NCI-H2029 (cell line): ENCODE measurements around the gene PDPN.
"Not testable (repeated sequence)": the region's sequence is repeated elsewhere in the genome, so short reads cannot be mapped to it uniquely, and the experiment has no call there.

Experiments
- DNase-seq: peaks from one replicate; lab custom pipeline; 2025; lab: John Stamatoyannopoulos, UW

PDPN gene, protein sequence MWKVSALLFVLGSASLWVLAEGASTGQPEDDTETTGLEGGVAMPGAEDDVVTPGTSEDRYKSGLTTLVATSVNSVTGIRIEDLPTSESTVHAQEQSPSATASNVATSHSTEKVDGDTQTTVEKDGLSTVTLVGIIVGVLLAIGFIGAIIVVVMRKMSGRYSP

DNA sequence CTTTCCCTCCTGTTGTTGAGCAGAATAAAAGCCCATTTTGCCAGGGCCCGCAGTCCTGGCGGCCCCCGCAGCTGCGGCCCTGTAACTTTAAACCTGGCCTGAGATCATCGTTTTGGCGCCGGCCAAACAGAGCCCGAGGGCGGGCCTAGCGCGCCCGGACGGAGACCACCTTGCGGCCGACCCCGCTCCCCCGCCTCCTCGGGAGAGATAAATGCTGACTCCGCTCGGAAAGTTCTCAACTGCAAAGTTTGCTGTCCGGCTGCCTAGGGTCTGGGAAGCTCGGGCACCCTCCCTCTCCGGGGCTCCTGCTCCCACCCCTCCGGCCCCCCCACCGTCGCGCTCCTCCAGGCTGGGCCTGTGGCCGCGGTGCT lies at the start of gene PDPN:
Gene PDPN, plus strand, starts transcription at position 238 of the 371 bp plus-strand sequence. CDS start 202 bp downstream, outside the sequence.
- DNase-seq = no peak

DNA sequence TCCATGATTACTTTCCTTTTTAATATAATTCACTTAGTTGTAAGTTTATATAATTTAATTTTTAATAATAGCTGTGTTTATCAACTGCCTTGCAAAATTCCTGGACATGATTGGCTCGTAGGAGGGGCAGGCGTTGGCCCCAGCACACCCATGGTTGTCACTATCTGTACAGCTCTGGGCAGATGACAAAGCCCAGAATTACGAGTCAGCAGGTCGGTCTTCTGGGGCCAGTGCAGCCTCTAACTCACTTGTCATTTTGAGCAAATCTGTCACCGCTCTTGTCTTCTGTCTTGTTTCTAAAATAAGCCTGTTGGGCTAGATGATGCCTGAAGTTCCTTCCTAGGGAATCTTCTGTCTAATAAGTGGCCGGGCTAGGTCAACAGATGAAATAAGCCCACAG lies 48.4 kb upstream of the PDPN start:
- DNase-seq = no peak

DNA sequence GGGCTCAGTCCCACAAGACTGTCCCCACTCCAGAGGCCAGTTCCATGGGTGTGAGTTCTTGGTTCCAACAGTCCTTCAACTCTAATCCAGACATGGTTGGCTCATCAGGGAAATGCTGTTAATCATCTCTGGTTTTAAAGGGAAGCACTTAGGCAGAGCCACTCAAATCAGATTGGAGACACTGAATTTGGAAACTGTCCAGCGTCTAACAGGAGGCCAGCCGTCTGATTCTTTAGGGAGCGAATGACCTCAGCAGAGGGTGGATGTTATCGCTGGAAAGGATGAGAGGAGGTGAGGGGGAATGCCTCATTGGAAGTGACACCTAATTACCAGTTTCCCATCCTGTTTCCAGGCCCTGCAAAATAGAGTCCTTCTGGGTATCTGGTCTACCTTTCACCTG lies 47.1 kb upstream of the PDPN start:
- peak; percentile 57 for DNase-seq

DNA sequence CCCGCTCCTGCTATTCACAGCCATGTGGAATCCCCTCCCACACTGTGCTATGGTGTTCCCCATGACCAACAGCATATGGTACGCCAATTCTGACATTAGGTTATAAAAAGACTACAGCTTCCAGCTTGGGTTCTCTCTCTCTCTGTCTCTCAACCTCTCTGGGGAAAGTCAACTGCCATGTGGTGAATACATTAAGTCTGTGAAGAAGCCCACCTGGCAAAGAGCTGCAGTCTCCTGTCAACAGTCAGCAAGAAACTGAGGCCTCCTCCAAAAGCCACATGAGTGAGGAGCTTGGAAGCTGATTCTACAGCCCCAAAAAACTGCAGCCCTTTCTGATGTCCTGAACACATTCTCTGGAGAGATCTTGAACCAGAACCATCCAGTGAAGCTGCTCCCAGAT lies 44.8 kb upstream of the PDPN start:
- DNase-seq = no peak

DNA sequence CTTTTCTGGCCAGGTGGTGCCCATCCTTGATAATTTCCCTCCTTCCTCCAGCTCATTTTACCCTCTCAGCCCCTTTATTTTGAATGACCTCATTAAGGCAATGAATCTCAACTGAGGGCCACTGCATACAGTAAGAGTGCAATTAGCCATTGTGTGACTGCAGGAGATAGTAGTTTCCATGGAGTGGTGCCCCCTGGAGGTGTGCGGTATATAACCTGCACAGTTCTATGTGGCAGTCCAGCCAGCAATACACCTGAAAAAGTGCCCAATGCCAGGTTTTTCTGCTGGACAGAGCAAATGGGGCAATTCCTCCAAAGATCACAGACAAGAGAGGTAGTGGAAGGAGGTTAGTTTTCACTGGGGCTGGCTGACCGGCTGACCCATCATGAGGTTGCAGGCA lies 43.9 kb upstream of the PDPN start:
- DNase-seq = peak; percentile 32

DNA sequence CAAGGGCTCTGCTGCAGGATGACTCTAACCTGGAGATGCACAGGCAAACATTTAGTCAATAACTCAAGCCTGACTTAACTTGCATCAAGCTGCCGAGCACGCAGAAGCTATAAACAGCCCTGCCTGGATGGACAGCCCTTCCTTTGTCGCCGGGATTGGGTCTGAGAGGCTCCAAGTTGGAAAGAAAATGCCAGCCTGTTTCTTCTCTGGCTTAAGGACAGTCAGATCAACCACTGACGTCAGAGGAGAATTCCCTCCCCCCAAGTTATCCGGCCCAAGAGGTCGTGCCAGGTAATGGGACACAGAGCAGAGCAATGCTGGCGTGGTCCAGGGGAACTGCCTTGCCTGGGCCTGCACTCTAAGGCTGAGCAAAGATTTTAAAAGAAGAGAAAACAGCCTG lies 42.8 kb upstream of the PDPN start:
- no peak for DNase-seq

DNA sequence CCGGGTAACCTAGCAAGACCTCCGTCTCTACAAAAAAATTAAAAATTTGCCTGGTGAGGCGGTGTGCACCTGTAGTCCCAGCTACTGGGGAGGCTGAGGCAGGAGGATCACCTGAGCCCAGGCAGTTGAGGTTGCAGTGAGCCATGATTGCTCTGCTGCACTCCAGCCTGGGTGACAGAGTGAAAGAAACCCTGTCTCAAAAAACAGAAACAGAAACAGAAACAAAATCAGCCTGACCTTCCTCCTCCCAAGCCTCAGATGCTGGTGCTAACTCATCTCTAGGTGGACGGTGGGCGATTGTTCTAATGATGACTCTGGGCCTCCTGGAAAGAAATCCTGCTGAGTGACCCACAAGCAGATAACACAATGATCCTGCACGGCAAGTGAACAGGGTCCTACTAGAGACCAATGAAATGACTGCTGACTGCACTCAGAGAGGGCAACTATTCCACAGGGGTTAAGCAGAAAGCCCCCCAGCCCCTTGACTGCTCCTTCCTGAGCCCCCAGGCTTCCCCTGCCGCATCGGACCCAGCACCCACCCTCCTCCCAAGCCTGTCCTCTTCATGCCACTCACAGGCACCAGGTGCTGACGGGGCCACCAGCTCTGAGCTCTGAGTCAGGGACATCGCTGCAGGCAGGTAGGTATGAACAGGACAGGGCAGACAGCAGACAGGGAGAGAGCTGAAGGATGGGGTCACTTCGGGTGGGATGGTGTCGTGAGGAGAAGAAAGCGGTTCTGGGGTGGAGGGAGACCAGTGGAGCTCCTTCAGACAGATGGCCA lies 42.0 kb upstream of the PDPN start:
- no peak for DNase-seq

DNA sequence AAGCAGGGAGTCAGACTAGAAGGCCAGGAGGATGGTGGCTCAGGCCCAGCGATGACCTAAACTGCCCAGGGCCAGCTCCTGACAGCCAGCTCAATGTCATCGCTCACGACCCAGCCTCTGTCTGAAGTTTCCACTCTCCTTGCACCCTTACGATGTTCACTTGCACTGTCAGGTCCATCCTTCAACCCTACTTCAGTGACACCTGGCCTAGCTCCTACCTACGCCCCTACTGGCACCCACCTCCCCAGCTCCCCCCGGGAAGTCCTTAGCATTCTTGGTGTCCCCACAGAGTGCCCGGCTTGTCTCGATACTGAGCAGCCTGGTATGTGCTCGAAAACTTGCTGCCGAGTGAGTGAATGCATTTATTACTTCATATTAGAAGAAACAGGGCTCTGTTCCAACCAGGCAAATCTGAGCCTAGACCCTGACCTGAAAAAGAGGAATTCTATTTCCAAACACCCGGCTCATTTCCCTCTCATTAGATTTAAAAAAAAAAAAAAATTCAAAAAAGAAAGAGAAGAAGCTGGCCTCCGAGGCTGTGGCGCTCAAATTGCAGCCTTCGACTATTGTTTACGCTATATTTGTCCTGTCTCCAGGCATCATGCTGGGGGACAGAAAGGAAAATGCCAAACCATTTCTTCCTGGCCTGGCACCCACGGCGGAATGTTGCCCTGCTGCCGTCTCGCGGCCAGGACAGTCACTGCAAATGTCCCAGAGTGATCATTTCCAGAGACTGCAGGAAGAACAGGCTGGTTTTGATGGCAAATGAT lies 40.0 kb upstream of the PDPN start:
- peak; percentile 30 for DNase-seq

DNA sequence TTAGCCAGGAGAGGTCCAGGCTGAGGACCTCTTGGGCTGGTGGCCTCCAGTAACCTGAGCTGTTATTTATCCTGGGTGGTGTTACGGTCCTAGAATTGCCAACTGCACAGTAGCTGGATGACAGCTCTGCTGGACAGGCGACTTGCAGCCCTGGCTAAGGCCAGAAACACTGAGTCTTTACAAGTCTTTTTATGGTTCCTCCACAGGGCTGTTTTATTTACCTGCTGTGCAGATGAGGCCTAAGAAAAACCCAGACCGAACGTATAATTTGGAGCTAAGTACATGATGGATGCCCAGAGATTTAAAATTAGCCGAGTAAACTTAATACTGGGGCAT lies 39.4 kb upstream of the PDPN start:
- no peak for DNase-seq

DNA sequence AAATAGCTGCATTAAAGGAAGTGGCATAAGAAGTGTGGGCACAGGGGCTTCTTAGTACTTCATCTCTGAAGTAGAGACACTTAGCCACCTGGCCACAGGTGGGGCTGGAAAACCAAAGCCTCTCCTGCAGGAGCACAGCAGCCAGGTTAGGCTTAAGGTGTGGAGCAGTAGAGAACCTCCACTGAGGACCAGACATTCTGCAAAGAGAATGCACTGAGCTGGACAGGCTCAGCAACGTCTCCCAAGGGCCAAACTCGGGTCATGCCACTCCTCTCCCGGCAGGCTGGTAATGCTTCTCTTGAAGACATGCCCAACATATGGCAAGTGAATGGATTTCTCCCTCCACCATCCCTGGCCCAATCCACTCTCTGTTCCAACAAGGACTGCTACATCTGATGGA lies 36.8 kb upstream of the PDPN start:
- no peak for DNase-seq

DNA sequence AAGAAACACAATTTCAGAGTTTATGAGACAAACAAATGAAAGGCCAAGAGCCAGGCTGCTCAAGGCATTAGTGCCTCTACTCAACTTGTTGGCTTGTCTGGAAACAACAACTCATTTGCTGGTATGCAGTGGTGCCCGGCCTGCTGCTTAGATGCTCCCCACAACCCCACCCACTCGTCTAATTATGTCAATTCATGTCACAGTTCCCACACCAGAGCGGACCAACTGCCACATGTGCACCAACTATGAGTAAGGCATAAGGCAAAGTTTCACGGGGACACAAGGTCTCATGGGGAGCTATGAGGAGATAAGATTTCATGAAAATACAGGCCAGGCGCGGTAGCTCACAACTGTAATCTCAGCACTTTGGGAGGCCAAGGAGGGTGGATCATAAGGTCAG lies 35.4 kb upstream of the PDPN start:
- DNase-seq = no peak

DNA sequence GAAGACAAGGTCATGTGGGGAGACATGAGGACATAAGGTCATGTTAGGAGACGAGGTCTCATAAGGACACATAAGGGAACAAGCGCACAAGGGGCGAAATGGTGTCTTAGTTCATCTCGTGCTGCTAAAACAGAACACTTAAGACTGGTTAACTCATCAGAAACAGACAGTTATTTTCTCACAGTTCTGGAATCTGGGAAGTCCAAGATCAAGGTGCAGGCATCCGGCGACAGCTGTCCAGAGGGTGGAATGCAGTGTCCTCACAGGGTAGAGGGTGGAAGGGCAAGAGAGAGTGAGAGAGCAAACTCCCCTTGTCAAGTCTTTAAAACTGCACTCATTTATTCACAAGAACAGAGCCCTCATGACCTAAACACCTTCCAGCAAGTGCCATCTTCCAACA lies 34.6 kb upstream of the PDPN start:
- DNase-seq = no peak

DNA sequence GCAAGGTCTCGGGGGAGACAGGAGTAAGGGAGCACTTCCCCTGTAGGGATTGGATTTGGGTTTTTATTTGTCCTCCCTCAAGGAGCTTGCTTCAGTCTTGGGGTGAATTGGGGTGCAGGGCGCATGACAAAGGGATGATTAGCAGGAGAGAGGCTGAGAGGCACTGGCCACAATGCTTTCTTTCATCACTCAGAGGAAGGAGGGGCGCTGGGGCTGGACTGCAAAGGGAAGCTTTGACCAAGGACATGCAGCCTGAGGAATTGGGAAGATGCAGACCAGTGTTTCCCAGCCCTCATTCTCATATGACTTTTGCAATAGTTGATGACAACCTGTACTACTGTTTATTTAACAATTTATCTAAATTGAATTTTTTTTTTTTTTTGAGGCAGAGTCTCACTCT lies 34.1 kb upstream of the PDPN start:
- DNase-seq = no peak

DNA sequence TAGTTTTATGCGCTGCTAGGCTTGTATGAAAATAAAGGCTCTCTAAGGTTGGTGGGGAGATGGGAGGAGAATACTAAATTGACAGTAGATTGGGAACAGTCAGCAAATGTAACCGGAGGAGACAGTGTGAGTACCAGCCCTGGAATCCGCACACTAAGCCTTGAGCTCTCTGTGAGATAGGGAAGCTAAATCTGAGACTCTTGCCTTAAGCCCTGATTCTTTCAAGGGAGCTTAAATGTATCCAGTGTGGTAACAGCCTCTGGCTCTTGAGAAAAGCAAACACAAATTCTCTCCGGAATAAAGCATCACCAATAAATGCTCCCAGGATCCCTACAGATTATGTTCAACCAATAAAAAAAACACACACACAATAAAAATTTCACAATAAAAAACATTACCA lies 33.0 kb upstream of the PDPN start:
- DNase-seq = no peak

DNA sequence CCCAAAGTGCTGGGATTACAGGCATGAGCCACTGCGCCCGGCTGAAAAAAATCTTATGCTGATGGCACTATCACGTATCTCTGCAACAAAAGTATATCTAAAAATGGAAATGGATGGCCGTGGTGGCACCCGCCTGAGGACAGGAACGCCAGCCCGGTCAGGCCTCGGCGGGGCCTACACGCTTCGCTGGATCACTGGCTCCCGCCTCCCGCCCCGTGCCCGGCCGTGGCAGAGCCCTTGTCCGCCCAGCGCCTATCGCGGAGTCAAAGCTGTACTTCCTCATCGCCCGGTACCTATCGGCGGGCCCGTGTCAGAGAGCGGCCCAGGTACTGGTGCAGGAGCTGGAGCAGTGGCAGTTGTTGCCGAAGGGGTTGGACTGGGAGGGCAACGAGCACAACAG lies 28.8 kb upstream of the PDPN start:
- no peak for DNase-seq

DNA sequence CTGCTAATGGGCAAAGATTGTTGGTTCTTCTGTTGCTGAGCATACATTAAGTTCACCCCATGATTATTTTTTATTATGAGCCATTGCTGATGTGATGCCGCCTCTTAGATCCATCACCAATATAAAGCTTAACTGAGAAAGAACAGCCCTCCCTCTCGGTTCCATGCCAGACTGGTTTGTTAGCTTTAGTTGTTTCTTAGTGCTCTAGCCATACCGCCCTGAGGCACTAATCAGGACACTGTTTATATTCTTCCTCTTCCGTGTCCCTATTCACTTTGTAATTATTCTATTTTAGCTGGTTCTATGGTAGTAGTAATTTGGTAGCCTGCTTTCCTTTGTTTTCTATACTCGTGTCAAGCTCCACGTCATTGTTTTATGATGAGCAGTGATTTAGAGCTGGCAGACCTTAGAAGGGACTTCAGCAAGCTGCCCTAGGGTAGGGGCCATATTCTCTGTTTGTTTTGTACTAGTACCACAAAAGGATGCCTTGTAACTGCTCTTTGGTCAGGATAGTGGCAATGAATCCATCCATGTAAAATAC lies 27.3 kb upstream of the PDPN start:
- DNase-seq = no peak

DNA sequence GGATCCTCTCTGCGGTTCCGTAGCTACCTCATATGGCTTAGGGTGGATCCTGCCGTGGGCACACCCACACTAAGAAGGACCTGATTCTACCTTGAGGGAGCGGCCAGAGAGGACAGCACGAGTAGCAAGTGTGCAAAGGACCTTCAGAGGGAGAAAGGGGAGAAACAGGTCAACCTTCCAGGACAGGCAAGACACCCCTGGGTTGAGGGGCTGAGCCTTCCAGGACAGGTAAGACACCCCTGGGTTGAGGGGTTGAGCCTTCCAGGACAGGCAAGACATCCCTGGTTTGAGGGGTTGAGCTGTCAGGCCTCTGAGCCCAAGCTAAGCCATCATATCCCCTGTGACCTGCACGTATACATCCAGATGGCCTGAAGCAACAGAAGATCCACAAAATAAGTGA lies 23.1 kb upstream of the PDPN start:
- DNase-seq = no peak

DNA sequence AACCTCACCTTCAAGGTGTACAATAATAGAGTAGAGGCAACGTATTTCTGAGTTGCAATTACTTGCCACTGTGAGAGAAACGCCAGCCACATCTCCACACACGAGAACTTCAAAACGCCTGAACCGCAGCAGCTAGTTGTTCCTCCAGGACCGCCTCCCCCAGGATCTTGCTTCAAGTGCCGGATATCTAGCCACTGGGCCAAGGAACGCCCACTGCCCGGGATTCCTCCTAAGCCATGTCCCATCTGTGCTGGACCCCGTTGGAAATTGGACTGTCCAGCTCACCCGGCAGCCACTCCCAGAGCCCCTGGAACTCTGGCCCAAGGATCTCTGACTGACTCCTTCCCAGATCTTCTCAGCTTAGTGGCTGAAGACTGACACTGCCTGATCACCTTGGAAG lies 20.7 kb upstream of the PDPN start:
- DNase-seq = not testable (repeated sequence)

DNA sequence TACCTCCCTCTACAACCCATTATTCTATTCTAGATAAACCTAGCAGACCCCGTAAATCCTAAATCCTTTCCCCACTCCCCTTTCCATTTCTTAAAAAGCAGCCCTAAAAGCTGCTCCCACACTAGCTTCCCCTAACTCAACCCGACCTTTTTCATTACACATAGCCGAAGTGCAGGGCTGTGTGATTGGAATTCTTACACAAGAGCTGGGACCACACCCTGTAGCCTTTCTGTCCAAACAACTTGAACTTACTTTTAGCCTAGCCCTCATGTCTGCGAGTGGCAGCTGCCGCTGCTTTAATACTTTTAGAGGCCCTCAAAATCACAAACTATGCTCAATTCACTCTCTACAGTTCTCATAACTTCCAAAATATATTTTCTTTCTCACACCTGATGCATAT lies 19.6 kb upstream of the PDPN start:
- DNase-seq = no peak

DNA sequence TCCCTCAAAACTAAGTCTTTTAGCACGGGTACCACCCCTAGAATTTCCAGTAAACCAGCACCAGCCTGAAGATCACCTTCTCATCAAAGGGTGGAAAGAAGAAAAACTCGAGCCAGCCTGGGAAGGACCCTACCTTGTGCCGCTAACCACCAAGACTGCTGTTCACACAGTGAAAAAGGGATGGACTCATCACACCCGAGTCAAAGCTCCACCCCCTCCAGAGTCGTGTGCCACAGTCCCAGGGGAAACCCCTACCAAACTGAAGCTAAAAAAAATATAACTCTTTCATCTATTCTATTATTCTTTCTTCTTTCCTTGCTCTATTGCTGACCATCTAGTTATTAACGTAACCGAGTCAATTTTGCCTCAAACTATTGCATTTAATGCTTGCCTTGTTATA lies 13.2 kb upstream of the PDPN start:
- not testable (repeated sequence) for DNase-seq

DNA sequence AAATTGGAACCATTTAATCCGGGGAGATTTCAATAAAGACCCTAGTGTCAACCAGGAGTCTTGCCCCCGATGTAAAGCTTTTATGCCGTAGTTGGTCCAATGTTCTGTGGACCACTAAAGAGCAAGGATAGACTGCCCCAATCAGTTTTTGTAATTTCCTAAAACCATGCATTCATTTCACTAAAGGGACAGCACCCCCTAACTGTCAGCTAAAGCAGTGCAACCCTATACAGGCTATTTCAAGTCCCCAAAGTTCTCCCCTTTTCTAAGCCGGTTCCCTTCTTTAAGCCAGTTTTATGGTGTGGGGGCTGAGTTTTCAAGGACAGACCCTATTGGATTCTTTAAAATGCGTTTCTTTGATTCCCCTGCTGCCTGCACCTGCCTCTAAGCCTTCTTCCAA lies 12.7 kb upstream of the PDPN start:
- DNase-seq = no peak

DNA sequence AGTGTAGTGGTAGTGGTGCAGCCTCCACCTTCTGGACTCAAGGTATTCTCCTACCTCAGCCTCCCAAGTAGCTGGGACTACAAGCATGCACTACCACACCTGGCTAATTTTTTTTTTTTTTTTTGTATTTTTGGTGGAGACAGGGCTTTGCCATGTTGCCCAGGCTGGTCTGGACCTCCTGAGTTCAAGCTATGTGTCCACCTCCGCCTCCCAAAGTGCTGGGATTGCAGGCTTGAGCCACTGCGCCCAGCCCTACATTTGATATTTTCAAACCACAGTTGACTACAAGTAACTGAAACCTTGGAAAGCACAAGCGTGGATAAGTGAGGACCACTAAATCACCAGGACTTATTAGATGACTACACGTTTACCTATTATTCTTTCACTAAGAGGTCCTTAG lies 10.0 kb upstream of the PDPN start:
- DNase-seq = no peak

DNA sequence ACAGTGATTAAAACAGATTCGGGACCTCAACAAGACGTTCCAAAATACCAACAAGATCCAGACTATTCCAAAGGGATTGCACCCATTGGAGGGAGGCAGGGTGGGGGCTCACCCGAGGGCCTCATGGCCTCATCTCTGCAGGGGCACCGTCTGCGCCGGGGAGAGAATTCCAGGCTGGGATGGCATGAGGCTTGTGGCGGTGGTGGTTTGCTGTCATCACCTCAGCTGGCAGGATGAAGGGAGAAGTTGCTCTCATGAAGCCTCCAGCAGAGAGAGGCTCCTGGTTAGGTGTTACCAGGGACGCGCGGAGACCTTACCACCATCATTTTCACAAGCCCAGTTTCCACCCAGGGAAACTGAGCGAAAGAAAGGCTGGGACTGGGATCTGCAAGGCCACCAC lies 6.7 kb upstream of the PDPN start:
- no peak for DNase-seq
